Right lobe of liver (tissue), 4 donors: ENCODE data around the gene SMIM35.

ENCODE experiments used
- CTCF ChIP-seq, 4 donors: fragments of 200-600 bp in 3 of 4; fragments of 450-650 bp in 1 of 4; IDR thresholded peaks; one replicate each; pipeline versions ENCODE4 v1.5.1 to v1.8.0; 2016 to 2022; ENCODE audit warnings: antibody characterized with exemption in 4 of 4, mild to moderate bottlenecking in 2 of 4
- POLR2A ChIP-seq: fragments of 450-650 bp; IDR thresholded peaks from one replicate; pipeline ENCODE4 v1.6.1; 2017; ENCODE audit warnings: antibody characterized with exemption, mild to moderate bottlenecking
- donor health status: DM: no; HTN: no; CAD: no.
- donor health status: DM: no; HTN: no; CAD: no.
- donor health status: DM: no; HTN: yes; CAD: no.

GRCh38 chr11:118018401-118018800 is 68.4 kb downstream of the SMIM35 start:
- TF ChIP-seq CTCF (IDR thresholded peaks at IDR 0.05) (no peak), POLR2A (no peak)
